NCI-H2107 (cell line): ENCODE data around the gene MAPK8.

Experiments
- DNase-seq: peaks from one replicate; lab custom pipeline; 2025; lab: John Stamatoyannopoulos, UW

MAPK8 gene

DNA sequence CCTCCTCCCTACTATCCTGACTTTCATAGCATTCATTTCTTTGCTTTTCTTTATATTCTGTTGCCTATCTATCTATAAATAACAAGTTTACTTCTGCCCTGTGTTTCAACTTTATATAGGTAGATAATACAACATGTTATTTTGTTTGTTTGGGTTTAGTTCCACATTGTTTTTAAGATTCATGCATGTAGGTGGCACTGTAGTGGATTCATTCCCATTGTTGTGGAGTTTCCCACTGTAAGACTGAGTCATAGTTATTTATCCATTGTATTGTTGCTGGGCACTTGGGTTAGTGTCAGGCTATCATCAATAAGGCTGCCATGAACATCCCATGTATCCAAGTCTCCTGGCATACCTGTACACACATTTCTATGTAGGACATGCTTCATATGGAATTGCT is 170.7 kb downstream of the MAPK8 start:
- DNase-seq: no peak

- DNase-seq: no peak
Observed at GRCh38 chr10:48477616-48478015, 171.1 kb downstream of the MAPK8 start.

GRCh38 chr10:48478469-48478868 is 172.0 kb downstream of the MAPK8 start:
- no peak for DNase-seq

- DNase-seq: no peak
Observed at GRCh38 chr10:48478980-48479811, 172.7 kb downstream of the MAPK8 start.

- DNase-seq: no peak
Observed at GRCh38 chr10:48480397-48481374, 174.2 kb downstream of the MAPK8 start.

DNA sequence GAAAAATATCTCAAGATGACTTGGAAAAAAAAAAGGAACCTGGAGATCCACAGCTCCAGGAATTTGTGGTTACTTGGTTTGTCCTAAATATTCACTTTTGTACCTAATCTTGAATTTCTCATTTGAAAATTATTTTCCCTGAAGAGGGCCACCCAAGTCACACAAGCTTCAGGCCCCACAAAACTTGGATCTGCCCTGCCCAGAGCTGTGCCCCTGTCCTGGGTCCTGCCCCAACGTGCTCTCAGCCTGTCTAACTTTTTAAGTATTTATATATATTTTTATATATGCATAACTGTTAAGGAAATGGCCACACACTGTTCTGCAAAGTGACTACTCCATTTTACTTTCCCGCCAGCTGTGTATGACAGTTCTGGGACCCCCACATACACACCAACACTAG is 174.9 kb downstream of the MAPK8 start:
- DNase-seq: no peak

GRCh38 chr10:48482207-48482606 is 175.7 kb downstream of the MAPK8 start:
- DNase-seq: no peak

GRCh38 chr10:48484911-48485310 is 178.4 kb downstream of the MAPK8 start:
- no peak for DNase-seq

DNA sequence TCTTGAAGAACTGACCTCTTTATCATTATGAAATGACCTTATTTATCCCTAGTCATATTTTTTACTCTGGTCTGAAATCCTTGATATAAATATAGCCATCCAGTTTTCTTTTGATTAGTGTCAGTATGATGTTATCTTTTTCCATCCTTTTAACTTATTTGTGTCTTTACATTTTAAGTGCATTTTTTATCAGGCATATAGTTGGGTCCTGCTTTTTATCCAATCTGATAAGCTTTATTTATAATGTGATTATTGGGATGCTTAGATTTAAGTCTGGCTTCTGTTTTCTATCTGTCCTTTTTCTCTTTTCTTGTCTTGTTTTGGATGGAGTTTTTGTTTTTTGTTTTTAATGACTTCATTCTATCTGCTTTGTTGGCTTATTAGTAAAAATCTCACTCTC is 179.2 kb downstream of the MAPK8 start:
- DNase-seq: no peak

- DNase-seq: no peak
Observed at GRCh38 chr10:48487244-48487643, 180.8 kb downstream of the MAPK8 start.
